Measurements from ENCODE around the gene NCBP3. TPM values are rescaled to one million over a fixed set of nuclear protein-coding genes. Genes with fewer than 3 reads are reported as not detected.

Gene NCBP3
- total and polyA plus RNA-seq, 2 of the 8 experiments (the other 6 are each of a cell fraction or from before 2014, with no cell fraction given), result 19.6 to 46.1 TPM

DNA sequence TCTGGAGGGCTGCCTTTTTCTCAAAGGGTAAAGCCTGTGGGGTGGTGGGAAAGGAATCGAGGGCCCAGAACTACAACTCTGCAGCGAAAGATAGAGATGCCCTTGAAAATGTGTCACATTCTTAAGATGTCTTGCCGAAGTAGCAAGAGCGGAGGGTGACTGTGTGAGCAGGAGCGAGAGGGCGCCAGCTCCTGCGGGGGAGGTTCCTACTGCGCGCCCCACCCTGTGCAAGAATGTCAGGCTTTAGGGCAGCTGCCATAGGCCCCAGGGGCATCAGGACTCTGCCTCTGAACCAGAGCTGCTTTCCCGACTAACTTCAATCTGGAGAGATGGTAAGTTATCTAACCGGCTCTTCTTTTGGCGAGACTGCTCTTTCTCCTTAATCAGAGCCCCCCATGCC, 33.3 kb downstream of the NCBP3 start:
- Histone ChIP-seq H4K91ac (replicated peaks; ENCODE audit: insufficient read length, low read length) (no peak overlapping the region), H2BK12ac (ENCODE audit: low read depth, low read length) (no peak overlapping the region), H3K36me3 (ENCODE audit: control insufficient read depth in 2 of 4, insufficient read depth in 4 of 4, low read length in 3 of 4) (peaks cover 28 to 85% (median 59%) of the 10 kb centered on the region in 4 experiments), H2BK120ac (replicated peaks; ENCODE audit: low read depth, low read length) (no peak overlapping the region), H4K20me1 (replicated peaks in 1 of 2; ENCODE audit: control insufficient read depth in 1 of 2, insufficient read depth in 2 of 2, low read length in 2 of 2) (peaks cover 0 to 5% of the 10 kb centered on the region in 2 experiments), H3K4ac (replicated peaks; ENCODE audit: insufficient read length, low read depth, low read length) (no peak overlapping the region), H3K79me1 (ENCODE audit: low read depth, low read length) (no peaks in the 10 kb centered on the region), H3K9me3 (ENCODE audit: insufficient read depth in 2 of 2, low read depth in 1 of 2, low read length in 1 of 2) (no peaks in the 10 kb centered on the region), H3K18ac (ENCODE audit: extremely low read depth, low read length) (no peak overlapping the region), H3K4me2 (ENCODE audit: insufficient read depth in 1 of 2, low read depth in 2 of 2, low read length in 2 of 2) (no peak overlapping the region), H3K56ac (replicated peaks; ENCODE audit: insufficient read length, low read depth, low read length) (no peak overlapping the region), H3K9ac (replicated peaks in 1 of 4; ENCODE audit: extremely low read depth in 1 of 4, low read depth in 3 of 4, low read length in 3 of 4) (no peak overlapping the region), H2AK5ac (ENCODE audit: low read depth, low read length) (no peak overlapping the region), H3K27me3 (replicated peaks in 1 of 4; ENCODE audit: control insufficient read depth in 3 of 4, extremely low read depth in 1 of 4, insufficient read depth in 3 of 4, low read length in 3 of 4) (no peaks in the 10 kb centered on the region), H3K4me3 (ENCODE audit: extremely low read depth in 1 of 4, insufficient read depth in 2 of 4, low read depth in 3 of 4, low read length in 4 of 4) (no peak overlapping the region), H3K14ac (ENCODE audit: insufficient read length) (no peak overlapping the region), H2BK5ac (ENCODE audit: low read depth, low read length) (no peak overlapping the region), H3K4me1 (replicated peaks in 1 of 4; ENCODE audit: control insufficient read depth in 3 of 4, insufficient read depth in 4 of 4, low read length in 3 of 4) (no peaks in the 10 kb centered on the region), H3K27ac (ENCODE audit: low read depth, low read length) (no peak overlapping the region), H2AFZ (ENCODE audit: low read length) (no peak overlapping the region), H3K23ac (ENCODE audit: insufficient read length) (no peak overlapping the region), H4K8ac (ENCODE audit: extremely low read depth, insufficient read depth, low read length) (no peak overlapping the region), H2BK15ac (ENCODE audit: low read length) (no peak overlapping the region), H2BK20ac (ENCODE audit: low read length) (no peak overlapping the region), H4K5ac (ENCODE audit: insufficient read length, low read depth, low read length) (no peak overlapping the region), H3K79me2 (ENCODE audit: control insufficient read depth in 1 of 2, insufficient read depth in 2 of 2, low read length in 2 of 2) (no peaks in the 10 kb centered on the region), H3K23me2 (ENCODE audit: low read depth, low read length) (no peaks in the 10 kb centered on the region; the same call in 1 of the 2 replicates)
- ChIA-PET POLR2A (ENCODE audit: partially characterized antibody) (no interaction called here), CTCF (ENCODE audit: partially characterized antibody) (interaction anchor here (1.6 to 3.2 kb wide), 3 partner anchors 13 to 78 kb away, joined by 4 to 17 read pairs (median 12); no protein-coding TSS in a partner anchor)
- 92% methylated on average over 12 of the region's 12 CpGs; no CpG with 5 or more reads in 1 of the 2 experiments for WGBS, 2 experiments (ENCODE audit: extremely low coverage in 1 of 2, insufficient coverage in 1 of 2, insufficient read length in 1 of 2, insufficient replicate concordance in 2 of 2, low coverage in 1 of 2, low lambda C conversion rate in 2 of 2, missing lambda C conversion rate in 1 of 2)
- DNase-seq (ENCODE audit: low read depth in 1 of 2, low spot score in 2 of 2), result no peak
- TF ChIP-seq TAF1 (IDR thresholded peaks at IDR 0.05; ENCODE audit: low read depth, low read length) (no peak), SIX5 (IDR thresholded peaks at IDR 0.05; ENCODE audit: low read depth, low read length) (no peak), MAFK (IDR thresholded peaks at IDR 0.05; ENCODE audit: low read depth, low read length) (no peak)
- no peak for FAIRE-seq
